Stomach (tissue), 19 donors: Measurements from ENCODE around the gene CBX7. TPM values are rescaled to one million over a fixed set of nuclear protein-coding genes. Genes with fewer than 3 reads are reported as not detected.

ENCODE experiments used
- DNase-seq, 2 donors: peaks; one replicate each; pipeline versions ENCODE4 v3.0.0 to v3.0.0-alpha.2; 2013 to 2019
- H3K27ac ChIP-seq, 5 donors: fragments of 200-600 bp in 4 of 5; sonication (generic) in 4 of 5; one replicate each; pipeline ENCODE4 v1.5.1; 2013 to 2019; ENCODE audit warnings: mild to moderate bottlenecking in 1 of 5, moderate library complexity in 1 of 5
- H3K27me3 ChIP-seq, 3 donors: fragments of 200-600 bp; sonication (generic); one replicate each; pipeline ENCODE4 v1.5.1; 2017 to 2019; ENCODE audit warnings: mixed run types in 1 of 3
- H3K36me3 ChIP-seq, 4 donors: fragments of 200-600 bp; sonication (generic); 1 replicate in 3 of 4; 2 replicates in 1 of 4; pipeline ENCODE4 v1.5.1; 2016 to 2019
- H3K4me1 ChIP-seq, 4 donors: fragments of 200-600 bp; sonication (generic); one replicate each; pipeline ENCODE4 v1.5.1; 2016 to 2019
- H3K4me3 ChIP-seq, 4 donors: fragments of 200-600 bp; sonication (generic) in 3 of 4; one replicate each; pipeline ENCODE4 v1.5.1; 2016 to 2019; ENCODE audit warnings: mild to moderate bottlenecking in 1 of 4
- H3K9me3 ChIP-seq, 4 donors: fragments of 200-600 bp; sonication (generic); one replicate each; pipeline ENCODE4 v1.5.1; 2016 to 2019
- EP300 ChIP-seq: sonication (generic); formaldehyde crosslinking; IDR thresholded peaks from one replicate; pipeline ENCODE4 v1.6.1; 2017; ENCODE audit warnings: antibody characterized with exemption
- POLR2A ChIP-seq, 4 donors: fragments of 450-650 bp; IDR thresholded peaks; one replicate each; pipeline ENCODE4 v1.6.1; 2016; ENCODE audit warnings: antibody characterized with exemption in 4 of 4, control low read depth in 2 of 4, mild to moderate bottlenecking in 1 of 4, moderate library complexity in 1 of 4
- POLR2AphosphoS5 ChIP-seq, 3 donors: sonication (generic); formaldehyde crosslinking; IDR thresholded peaks; one replicate each; pipeline ENCODE4 v1.6.1; 2016; ENCODE audit warnings: antibody characterized with exemption in 3 of 3
- WGBS, 5 donors: extraction: QIAGEN DNeasy Blood & Tissue Kit in 3 of 5; methylation state at CpG; one replicate each; pipeline versions ENCODE4 v1.1.5 to v1.1.7; 2013 to 2018; 5-methylcytosine and 5-hydroxymethylcytosine counted together
- intact Hi-C: fragments of 100-400 bp; cut with DNase I; formaldehyde crosslinking; loops from one replicate; pipeline ENCODE4 v1.15.1; 2023; ENCODE audit warnings: low total_unique reads
- long read RNA-seq, 10 donors: transcript quantifications; one replicate each; lab custom pipeline, GENCODE V29; 2026
- polyA plus RNA-seq, 3 donors: library from polyadenylated mRNA; stranded (reverse); fragments of 200-250 nt; gene quantifications; one replicate each; pipeline ENCODE4 v1.2.3, GENCODE V29; 2013
- total RNA-seq, 5 donors: library from RNA; depleted of rRNA; stranded (reverse); fragments of >200 nt; gene quantifications; one replicate each; pipeline versions ENCODE4 v1.1.0 to v1.2.3, GENCODE V29; 2014 to 2016
- TF ChIP-seq, protein P1 (sequence below), 7 experiments: fragments of 450-650 bp in 4 of 7; fragments of 200-600 bp in 3 of 7; sonication (generic) in 3 of 7; IDR thresholded peaks; one replicate each; pipeline ENCODE4 v1.5.1; 2016 to 2019; ENCODE audit warnings: antibody characterized with exemption in 7 of 7, control low read depth in 2 of 7, mild to moderate bottlenecking in 1 of 7
- donor health status: healthy with polysubstance abuse.
- donor health status: Bipolar disorder and iron deficiency.
- donor health status: healthy.

CBX7 gene
- total RNA-seq (10 to 100 TPM; 10.1 to 84.6 (median 29.6) TPM), polyA plus RNA-seq (10 to 100 TPM; 28.6 to 46.3 (median 29.8) TPM)
- long read RNA-seq, donor 1: 0 reads
- long read RNA-seq, donor 2: 0 reads
- long read RNA-seq, donor 3: 0 reads
- long read RNA-seq, donor 4: 0 reads
- long read RNA-seq, donor 5: 0 reads
- long read RNA-seq, donor 6, full-length matches to known transcripts: 1 of 1 reads
- long read RNA-seq, donor 6, partial matches to known transcripts: 0 of 1 reads
- long read RNA-seq, donor 6, other reads (novel, unspliced or antisense): 0 of 1 reads
- long read RNA-seq, donor 7: 0 reads
- long read RNA-seq, donor 8, full-length matches to known transcripts: 2 of 2 reads
- long read RNA-seq, donor 8, partial matches to known transcripts: 0 of 2 reads
- long read RNA-seq, donor 8, other reads (novel, unspliced or antisense): 0 of 2 reads
- long read RNA-seq, donor 9: 0 reads
- long read RNA-seq, donor 10: 0 reads

DNA sequence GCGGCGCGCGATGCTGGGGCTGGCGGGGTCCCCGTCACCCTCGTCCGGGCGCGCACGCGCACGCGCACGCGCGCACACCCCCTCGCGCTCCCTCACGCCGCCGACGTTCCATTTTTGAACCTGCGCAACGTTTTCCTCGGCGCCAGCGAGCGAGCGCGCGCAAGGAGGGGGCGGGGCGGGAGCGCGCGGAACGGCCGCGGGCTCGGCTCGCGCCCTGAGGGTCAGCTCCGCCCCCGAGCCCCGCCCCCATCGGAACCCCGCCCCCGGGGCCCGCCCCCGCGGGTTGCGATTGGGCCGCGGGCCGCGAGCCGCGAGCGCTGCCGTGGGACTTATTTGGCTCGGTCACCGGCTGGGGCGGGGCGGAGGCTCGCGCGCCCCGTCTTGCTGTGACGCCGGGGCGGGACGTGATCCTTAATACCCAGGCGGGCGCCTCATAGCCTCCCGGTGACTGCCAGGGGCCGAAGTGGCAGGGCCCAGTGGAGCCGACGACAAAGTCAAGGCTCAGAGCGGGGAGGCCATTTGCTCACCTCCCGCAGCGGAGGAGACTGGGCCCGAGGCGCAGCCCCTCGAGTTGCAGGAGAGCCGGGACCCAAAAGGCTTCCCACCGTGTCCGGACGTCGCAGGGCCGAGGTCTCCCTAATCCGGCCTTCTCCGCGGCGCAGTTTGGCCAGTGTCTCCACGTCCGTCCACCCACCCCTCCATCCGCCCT, at the start of gene CBX7:
Gene CBX7 (minus strand): TSS at position 170 of the 709 bp plus-strand sequence. CDS start 236 bp downstream, outside the sequence.
- 0 to 1% (median 1%) methylated on average over 46 to 97 of the region's 98 CpGs for WGBS, 5 donors
- H3K4me3 ChIP-seq: peak within 1 kb of the TSS; percentile 78 to 96 (median 88)
- peak; percentile 97 for DNase-seq
- H3K9me3 ChIP-seq: no peaks in the 10 kb centered on the region
- peaks cover 0 to 15% (median 7%) of the 10 kb centered on the region in 3 donors for H3K27me3 ChIP-seq
- H3K4me1 ChIP-seq: peaks cover 49 to 56% (median 52%) of the 10 kb centered on the region in 4 donors
- H3K27ac ChIP-seq: peak within 1 kb of the TSS; percentile 85 to 98 (median 93)
- peaks cover 0 to 18% (median 7%) of the 10 kb centered on the region in 4 donors for H3K36me3 ChIP-seq
- TF ChIP-seq POLR2A (IDR thresholded peaks at IDR 0.05): peak in 2 of 4 donors; percentile 49 to 60
- TF ChIP-seq EP300: no peak
- TF ChIP-seq, protein P1, sequence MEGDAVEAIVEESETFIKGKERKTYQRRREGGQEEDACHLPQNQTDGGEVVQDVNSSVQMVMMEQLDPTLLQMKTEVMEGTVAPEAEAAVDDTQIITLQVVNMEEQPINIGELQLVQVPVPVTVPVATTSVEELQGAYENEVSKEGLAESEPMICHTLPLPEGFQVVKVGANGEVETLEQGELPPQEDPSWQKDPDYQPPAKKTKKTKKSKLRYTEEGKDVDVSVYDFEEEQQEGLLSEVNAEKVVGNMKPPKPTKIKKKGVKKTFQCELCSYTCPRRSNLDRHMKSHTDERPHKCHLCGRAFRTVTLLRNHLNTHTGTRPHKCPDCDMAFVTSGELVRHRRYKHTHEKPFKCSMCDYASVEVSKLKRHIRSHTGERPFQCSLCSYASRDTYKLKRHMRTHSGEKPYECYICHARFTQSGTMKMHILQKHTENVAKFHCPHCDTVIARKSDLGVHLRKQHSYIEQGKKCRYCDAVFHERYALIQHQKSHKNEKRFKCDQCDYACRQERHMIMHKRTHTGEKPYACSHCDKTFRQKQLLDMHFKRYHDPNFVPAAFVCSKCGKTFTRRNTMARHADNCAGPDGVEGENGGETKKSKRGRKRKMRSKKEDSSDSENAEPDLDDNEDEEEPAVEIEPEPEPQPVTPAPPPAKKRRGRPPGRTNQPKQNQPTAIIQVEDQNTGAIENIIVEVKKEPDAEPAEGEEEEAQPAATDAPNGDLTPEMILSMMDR (IDR thresholded peaks at IDR 0.05): no peak
- TF ChIP-seq POLR2AphosphoS5 (IDR thresholded peaks at IDR 0.05): peak; percentile 85 to 88 (median 87)
- intact Hi-C loops: no loop called here

DNA sequence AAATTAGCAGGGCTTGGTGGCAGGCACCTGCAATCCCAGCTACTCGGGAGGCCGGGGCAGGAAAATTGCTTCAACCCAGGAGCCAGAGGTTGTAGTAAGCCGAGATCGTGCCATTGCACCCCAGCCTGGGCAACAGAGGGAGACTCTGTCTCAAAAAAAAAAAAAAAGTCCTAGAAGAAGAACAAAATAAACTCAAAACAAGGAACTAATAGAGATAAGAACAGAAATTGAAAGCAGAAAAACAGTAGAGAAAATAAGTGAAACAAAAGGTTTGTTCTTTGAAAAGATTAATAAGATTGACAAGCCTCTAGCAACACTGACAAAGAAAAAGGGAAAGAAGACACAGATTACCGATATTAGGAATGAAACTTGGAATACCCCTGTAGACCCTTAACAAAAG, 45.1 kb upstream of the CBX7 start:
- TF ChIP-seq POLR2AphosphoS5 (IDR thresholded peaks at IDR 0.05) (no peak), POLR2A (IDR thresholded peaks at IDR 0.05) (no peak), EP300 (no peak)
- TF ChIP-seq, protein P1 (IDR thresholded peaks at IDR 0.05): no peak
- 83 to 92% (median 89%) methylated on average over 5 of the region's 5 CpGs for WGBS, 5 donors
- no peak overlapping the region for H3K4me3 ChIP-seq

DNA sequence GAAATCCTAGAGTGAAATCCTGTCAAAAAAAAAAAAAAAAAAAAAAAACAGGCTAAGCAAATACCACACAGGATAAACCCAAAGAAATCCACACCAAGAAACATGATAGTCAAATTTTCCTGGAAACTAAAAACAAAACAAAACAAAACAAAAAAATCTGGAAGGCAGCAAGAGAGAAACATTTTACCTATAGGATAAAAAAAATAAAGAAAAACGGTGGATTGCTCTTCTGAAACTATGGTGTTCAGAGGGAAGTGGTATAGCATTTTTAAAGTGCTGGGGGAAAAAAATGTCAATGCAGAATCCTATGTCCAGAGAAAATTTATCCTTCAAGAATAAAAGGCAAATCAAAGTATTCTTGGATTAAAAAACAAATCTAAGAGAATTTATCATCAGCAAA, 41.6 kb upstream of the CBX7 start:
- DNase-seq: no peak
- Histone ChIP-seq H3K4me1 (no peaks in the 10 kb centered on the region), H3K4me3 (no peak overlapping the region), H3K36me3 (no peaks in the 10 kb centered on the region), H3K27me3 (peaks cover 0 to 4% (median 0%) of the 10 kb centered on the region in 3 donors), H3K9me3 (peaks cover 0 to 13% (median 2%) of the 10 kb centered on the region in 4 donors), H3K27ac (no peak overlapping the region)
- intact Hi-C loops: no loop called here
- no peak for TF ChIP-seq EP300
- no peak for TF ChIP-seq POLR2AphosphoS5 (IDR thresholded peaks at IDR 0.05)
- TF ChIP-seq POLR2A (IDR thresholded peaks at IDR 0.05): no peak
- TF ChIP-seq, protein P1 (IDR thresholded peaks at IDR 0.05): no peak
- 0 to 87% (median 50%) methylated on average over 1 of the region's 1 CpG for whole genome bisulfite sequencing, 5 donors

More for the DNA sequence above, 45.1 kb upstream of the CBX7 start:
- H3K9me3 ChIP-seq: peaks cover 0 to 13% (median 2%) of the 10 kb centered on the region in 4 donors
- H3K27me3 ChIP-seq: peaks cover 0 to 4% (median 0%) of the 10 kb centered on the region in 3 donors
- peaks cover 0 to under 1% (median 0%) of the 10 kb centered on the region in 4 donors for H3K4me1 ChIP-seq
- DNase-seq: no peak
- no peaks in the 10 kb centered on the region for H3K36me3 ChIP-seq
- no peak overlapping the region for H3K27ac ChIP-seq
- intact Hi-C loops: no loop called here

DNA sequence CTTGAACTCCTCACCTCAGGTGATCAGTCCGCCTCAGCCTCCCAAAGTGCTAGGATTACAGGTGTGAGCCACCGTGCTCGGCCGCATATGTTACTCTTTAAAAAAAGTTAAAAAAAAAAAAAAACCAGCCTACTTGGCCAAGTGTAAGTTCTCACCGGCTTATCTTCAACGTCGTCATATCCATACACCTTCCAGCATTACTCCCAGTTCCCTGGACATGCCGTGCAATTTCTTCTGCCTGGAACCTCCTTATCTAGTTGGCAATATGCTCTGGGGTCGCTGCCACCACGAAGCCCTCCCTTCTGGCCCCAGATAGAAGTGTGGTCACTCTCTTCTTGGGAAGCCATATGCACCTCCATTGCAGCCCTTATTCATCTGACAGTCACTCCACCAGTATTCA, 36.3 kb upstream of the CBX7 start:
- no peak overlapping the region for H3K27ac ChIP-seq
- intact Hi-C loops: no loop called here
- peaks cover 0 to 6% (median 0%) of the 10 kb centered on the region in 4 donors for H3K4me1 ChIP-seq
- 31 to 62% (median 52%) methylated on average over 10 of the region's 10 CpGs for whole genome bisulfite sequencing, 5 donors
- no peaks in the 10 kb centered on the region for H3K27me3 ChIP-seq
- H3K36me3 ChIP-seq: no peaks in the 10 kb centered on the region
- DNase-seq: no peak
- no peak overlapping the region for H3K4me3 ChIP-seq
- H3K9me3 ChIP-seq: peaks cover 0 to 7% (median 0%) of the 10 kb centered on the region in 4 donors
- TF ChIP-seq EP300 (no peak), POLR2A (IDR thresholded peaks at IDR 0.05) (no peak), POLR2AphosphoS5 (IDR thresholded peaks at IDR 0.05) (no peak)
- TF ChIP-seq, protein P1 (IDR thresholded peaks at IDR 0.05): no peak
